ENCODE measurements around the gene C20orf204.
"Not testable (repeated sequence)": the region's sequence is repeated elsewhere in the genome, so short reads cannot be mapped to it uniquely, and the experiment has no call there.

Gene C20orf204

GRCh38 chr20:64084685-64085152 lies 48.7 kb downstream of the C20orf204 start:
- DNase-seq = peak in 1 of 2 experiments; percentile 51

- DNase-seq = no peak
Measured at GRCh38 chr20:64086801-64087200, 50.8 kb downstream of the C20orf204 start.

GRCh38 chr20:64087226-64087825 lies 51.3 kb downstream of the C20orf204 start:
- not testable (repeated sequence) for DNase-seq

- DNase-seq = not testable (repeated sequence)
Measured at GRCh38 chr20:64088586-64088985, 52.6 kb downstream of the C20orf204 start.
